HG02885 (cell line): ENCODE results near the gene CSAD.

ENCODE experiments used
- ATAC-seq: cut with Tn5 transposase; IDR thresholded peaks from one replicate; pipeline ENCODE4 v1.9.1; 2021; ENCODE audit warnings: mild to moderate bottlenecking; ENCODE audit not compliant: unreplicated experiment, poor library complexity

The CSAD gene

GRCh38 chr12:53200458-53201176 is 19.9 kb upstream of the CSAD start:
- peak; percentile 57 for ATAC-seq

- peak; percentile 17 for ATAC-seq
Measured at GRCh38 chr12:53200107-53200457, 19.4 kb upstream of the CSAD start.

- ATAC-seq: no peak
Measured at GRCh38 chr12:53199700-53200099, 19.0 kb upstream of the CSAD start.

- ATAC-seq: no peak
Measured at GRCh38 chr12:53198486-53199110, 17.9 kb upstream of the CSAD start.

GRCh38 chr12:53197011-53197640 is 16.4 kb upstream of the CSAD start:
- no peak for ATAC-seq

- no peak for ATAC-seq
Measured at GRCh38 chr12:53196486-53196885, 15.8 kb upstream of the CSAD start.

GRCh38 chr12:53195516-53196420 is 15.0 kb upstream of the CSAD start:
- ATAC-seq: no peak

- ATAC-seq: no peak
Measured at GRCh38 chr12:53194973-53195372, 14.2 kb upstream of the CSAD start.

- ATAC-seq: no peak
Measured at GRCh38 chr12:53193985-53194716, 13.4 kb upstream of the CSAD start.

- no peak for ATAC-seq
Measured at GRCh38 chr12:53193040-53193439, 12.3 kb upstream of the CSAD start.

- ATAC-seq: no peak
Measured at GRCh38 chr12:53192531-53193021, 11.9 kb upstream of the CSAD start.

- no peak for ATAC-seq
Measured at GRCh38 chr12:53191885-53192530, 11.3 kb upstream of the CSAD start.

GRCh38 chr12:53191096-53191884 is 10.6 kb upstream of the CSAD start:
- no peak for ATAC-seq

- ATAC-seq: peak; percentile 63
Measured at GRCh38 chr12:53190108-53190729, 9.5 kb upstream of the CSAD start.

- ATAC-seq: no peak
Measured at GRCh38 chr12:53187145-53187899, 6.6 kb upstream of the CSAD start.

GRCh38 chr12:53186745-53187144 is 6.0 kb upstream of the CSAD start:
- no peak for ATAC-seq

- ATAC-seq: no peak
Measured at GRCh38 chr12:53185582-53186153, 4.9 kb upstream of the CSAD start.
